ENCODE data around the gene SBK2. TPM values are rescaled to one million over a fixed set of nuclear protein-coding genes. Genes with fewer than 3 reads are reported as not detected.
"Not testable (repeated sequence)": the region's sequence is repeated elsewhere in the genome, so short reads cannot be mapped to it uniquely, and the experiment has no call there.

The SBK2 gene
- total and polyA plus RNA-seq, 2 donors (not counting 3 experiments of a cell fraction or from before 2014, with no cell fraction given): not detected

DNA sequence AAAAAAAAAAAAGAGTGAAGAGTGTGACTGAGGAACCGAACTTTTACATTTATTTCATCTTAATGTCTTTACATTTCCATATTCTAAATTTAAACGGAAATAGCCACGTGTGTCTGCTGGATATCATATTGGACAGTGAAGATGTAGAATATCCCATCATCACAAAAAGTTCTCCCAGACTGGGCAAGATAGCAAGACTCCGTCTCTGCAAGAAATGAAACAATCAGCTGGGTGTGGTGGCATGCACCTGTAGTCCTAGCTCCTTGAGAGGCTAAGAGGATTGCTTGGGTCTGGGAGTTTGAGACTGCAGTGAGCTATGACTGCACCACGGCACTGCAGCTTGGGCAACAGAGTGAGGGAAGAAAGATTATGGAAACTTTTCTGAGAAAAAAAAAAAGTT, 39.8 kb upstream of the SBK2 start:
- H3K36me3 ChIP-seq (ENCODE audit: control insufficient read depth in 2 of 2, extremely low read depth in 1 of 2, insufficient read depth in 2 of 2, low read length in 2 of 2): peaks cover 0 to 7% of the 10 kb centered on the region in 2 experiments
- no peaks in the 10 kb centered on the region for H3K27me3 ChIP-seq (ENCODE audit: control insufficient read depth in 2 of 2, insufficient read depth in 2 of 2, low read length in 2 of 2)
- no peak for TF ChIP-seq EZH2 (IDR thresholded peaks at IDR 0.05; ENCODE audit: borderline replicate concordance, low read depth, low read length, severe bottlenecking)
- TF ChIP-seq MYC (IDR thresholded peaks at IDR 0.05; ENCODE audit: low read depth, low read length): no peak
- no peak for TF ChIP-seq POLR2A (IDR thresholded peaks at IDR 0.05; ENCODE audit: low read depth, low read length)
- no peak for TF ChIP-seq POLR2AphosphoS5 (IDR thresholded peaks at IDR 0.05; ENCODE audit: insufficient read depth, low read depth, low read length)
- TF ChIP-seq, protein P1, sequence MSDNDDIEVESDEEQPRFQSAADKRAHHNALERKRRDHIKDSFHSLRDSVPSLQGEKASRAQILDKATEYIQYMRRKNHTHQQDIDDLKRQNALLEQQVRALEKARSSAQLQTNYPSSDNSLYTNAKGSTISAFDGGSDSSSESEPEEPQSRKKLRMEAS (IDR thresholded peaks at IDR 0.05; ENCODE audit: insufficient read depth, insufficient read length): no peak
- no peak for TF ChIP-seq JUN (IDR thresholded peaks at IDR 0.05; ENCODE audit: borderline replicate concordance, insufficient read depth, insufficient read length, low read depth)
- no peak overlapping the region for H2AFZ ChIP-seq (ENCODE audit: low read depth, low read length)
- no peak overlapping the region for H3K27ac ChIP-seq (ENCODE audit: insufficient read depth, low read depth, low read length)
- no TSS peak for BruUV-seq (replicated peaks)
- intact Hi-C loops (cut with micrococcal nuclease): no loop called here
- POLR2A ChIA-PET: no interaction called here
- no peak overlapping the region for H3K4me3 ChIP-seq (replicated peaks in 1 of 3; ENCODE audit: insufficient read depth in 1 of 3, low read depth in 1 of 3, low read length in 3 of 3)
- FAIRE-seq (no peak), DNase-seq (ENCODE audit: low read depth, low spot score) (no peak)
- H3K9me3 ChIP-seq (replicated peaks; ENCODE audit: control insufficient read depth, insufficient read depth, low read length): no peaks in the 10 kb centered on the region
- H3K79me2 ChIP-seq (ENCODE audit: control insufficient read depth, insufficient read depth, low read length): peaks cover 12% of the 10 kb centered on the region
- no peaks in the 10 kb centered on the region for H3K9me1 ChIP-seq (replicated peaks; ENCODE audit: control insufficient read depth, extremely low read depth, insufficient read depth, low read length)
- CTCF ChIA-PET: interaction anchor here (1.0 kb wide), 1 partner anchor 8 kb away, joined by 4 read pairs; no protein-coding TSS in a partner anchor
- no peak overlapping the region for H3K9ac ChIP-seq (replicated peaks; ENCODE audit: extremely low read depth, insufficient read depth, low read length)
- H4K20me1 ChIP-seq (replicated peaks; ENCODE audit: control insufficient read depth, extremely low read depth, insufficient read depth, low read length): no peaks in the 10 kb centered on the region
- dilution Hi-C loops (cut with MboI; ENCODE audit: extremely low pct_ligation_motif_present, low sequenced_read_pairs): no loop called here
- H3K4me2 ChIP-seq (ENCODE audit: insufficient read depth, low read length): no peak overlapping the region
- H3K4me1 ChIP-seq (ENCODE audit: control insufficient read depth, extremely low read depth, insufficient read depth, low read length): peaks cover 4% of the 10 kb centered on the region

DNA sequence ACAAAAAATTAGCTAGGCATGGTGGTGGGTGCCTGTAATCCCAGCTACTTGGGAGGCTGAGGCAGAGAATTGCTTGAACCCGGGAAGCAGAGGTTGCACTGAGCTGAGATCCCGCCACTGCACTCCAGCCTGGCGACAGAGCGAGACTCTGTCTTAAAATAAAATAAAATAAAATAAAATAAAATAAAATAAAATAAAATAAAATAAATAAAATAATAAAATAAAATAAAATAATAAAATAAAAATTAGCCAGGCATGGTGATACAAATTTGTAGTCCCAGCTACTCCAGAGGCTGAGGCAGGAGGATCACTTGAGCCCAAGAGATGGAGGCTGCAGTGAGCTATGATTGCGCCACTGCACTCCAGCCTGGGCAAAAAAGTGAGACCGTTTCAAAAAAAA, 37.0 kb upstream of the SBK2 start:
- H3K4me1 ChIP-seq (ENCODE audit: control insufficient read depth, extremely low read depth, insufficient read depth, low read length); FAIRE-seq; DNase-seq (ENCODE audit: low read depth, low spot score); H3K9me1 ChIP-seq (replicated peaks; ENCODE audit: control insufficient read depth, extremely low read depth, insufficient read depth, low read length); BruUV-seq (replicated peaks); dilution Hi-C loops (cut with MboI; ENCODE audit: extremely low pct_ligation_motif_present, low sequenced_read_pairs); H3K79me2 ChIP-seq (ENCODE audit: control insufficient read depth, insufficient read depth, low read length); H4K20me1 ChIP-seq (replicated peaks; ENCODE audit: control insufficient read depth, extremely low read depth, insufficient read depth, low read length); intact Hi-C loops (cut with micrococcal nuclease); H3K27me3 ChIP-seq (ENCODE audit: control insufficient read depth in 2 of 2, insufficient read depth in 2 of 2, low read length in 2 of 2); H3K9me3 ChIP-seq (replicated peaks; ENCODE audit: control insufficient read depth, insufficient read depth, low read length); H3K9ac ChIP-seq (replicated peaks; ENCODE audit: extremely low read depth, insufficient read depth, low read length); POLR2A ChIA-PET; H3K4me2 ChIP-seq (ENCODE audit: insufficient read depth, low read length); H2AFZ ChIP-seq (ENCODE audit: low read depth, low read length); H3K36me3 ChIP-seq (ENCODE audit: control insufficient read depth in 2 of 2, extremely low read depth in 1 of 2, insufficient read depth in 2 of 2, low read length in 2 of 2); H3K4me3 ChIP-seq (replicated peaks in 1 of 3; ENCODE audit: insufficient read depth in 1 of 3, low read depth in 1 of 3, low read length in 3 of 3); H3K27ac ChIP-seq (ENCODE audit: insufficient read depth, low read depth, low read length): not testable (repeated sequence)
- CTCF ChIA-PET: interaction anchor here (2.3 kb wide), 1 partner anchor 25 kb away, joined by 6 read pairs; no protein-coding TSS in a partner anchor

DNA sequence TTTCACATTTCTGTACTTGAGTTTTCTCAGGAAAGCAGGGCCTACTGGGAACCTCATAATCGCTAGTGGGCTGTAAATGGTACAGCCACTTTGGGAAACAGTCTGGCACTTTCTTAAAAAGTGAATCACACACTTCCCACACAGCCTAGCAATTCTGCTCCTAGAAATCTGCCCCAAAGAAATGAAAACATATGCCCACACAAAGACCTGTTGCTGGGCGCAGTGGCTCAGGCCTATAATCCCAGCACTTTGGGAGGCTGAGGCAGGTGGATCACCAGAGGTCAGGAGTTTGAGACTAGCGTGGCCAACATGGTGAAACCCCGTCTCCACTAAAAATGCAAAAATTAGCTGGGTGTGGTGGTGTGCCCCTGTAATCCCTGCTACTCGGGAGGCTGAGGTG, 32.5 kb upstream of the SBK2 start:
- FAIRE-seq; dilution Hi-C loops (cut with MboI; ENCODE audit: extremely low pct_ligation_motif_present, low sequenced_read_pairs); DNase-seq (ENCODE audit: low read depth, low spot score); H3K4me1 ChIP-seq (ENCODE audit: control insufficient read depth, extremely low read depth, insufficient read depth, low read length); POLR2A ChIA-PET; H3K4me3 ChIP-seq (replicated peaks in 1 of 3; ENCODE audit: insufficient read depth in 1 of 3, low read depth in 1 of 3, low read length in 3 of 3); H3K9me3 ChIP-seq (replicated peaks; ENCODE audit: control insufficient read depth, insufficient read depth, low read length); H3K4me2 ChIP-seq (ENCODE audit: insufficient read depth, low read length); H3K79me2 ChIP-seq (ENCODE audit: control insufficient read depth, insufficient read depth, low read length); H2AFZ ChIP-seq (ENCODE audit: low read depth, low read length); H3K9ac ChIP-seq (replicated peaks; ENCODE audit: extremely low read depth, insufficient read depth, low read length); H3K36me3 ChIP-seq (ENCODE audit: control insufficient read depth in 2 of 2, extremely low read depth in 1 of 2, insufficient read depth in 2 of 2, low read length in 2 of 2); H3K9me1 ChIP-seq (replicated peaks; ENCODE audit: control insufficient read depth, extremely low read depth, insufficient read depth, low read length); BruUV-seq (replicated peaks); H4K20me1 ChIP-seq (replicated peaks; ENCODE audit: control insufficient read depth, extremely low read depth, insufficient read depth, low read length); intact Hi-C loops (cut with micrococcal nuclease); H3K27me3 ChIP-seq (ENCODE audit: control insufficient read depth in 2 of 2, insufficient read depth in 2 of 2, low read length in 2 of 2); H3K27ac ChIP-seq (ENCODE audit: insufficient read depth, low read depth, low read length): not testable (repeated sequence)
- CTCF ChIA-PET: interaction anchor here (1.4 kb wide), 1 partner anchor 7 kb away, joined by 4 read pairs; no protein-coding TSS in a partner anchor

Measured in endothelial cell of umbilical vein (primary cell).